Parathyroid adenoma (tissue), 2 donors: ENCODE data around the gene ACOX3.

Experiments used
- H2AFZ ChIP-seq: fragments of 300-600 bp; sonication (generic); one replicate; pipeline ENCODE4 v1.7.0; 2017; ENCODE audit warnings: antibody characterized with exemption, mild to moderate bottlenecking
- H3K27ac ChIP-seq: fragments of 300-600 bp; sonication (generic); one replicate; pipeline ENCODE4 v1.7.0; 2017
- H3K27me3 ChIP-seq: fragments of 300-600 bp; sonication (generic); one replicate; pipeline ENCODE4 v1.7.0; 2017; ENCODE audit warnings: low read length; ENCODE audit not compliant: control insufficient read depth, insufficient read depth
- H3K36me3 ChIP-seq: fragments of 300-600 bp; sonication (generic); one replicate; pipeline ENCODE4 v1.7.0; 2017; ENCODE audit warnings: low read length; ENCODE audit not compliant: control insufficient read depth, insufficient read depth
- H3K4me1 ChIP-seq: fragments of 300-600 bp; sonication (generic); one replicate; pipeline ENCODE4 v1.7.0; 2017; ENCODE audit warnings: control low read depth
- H3K4me2 ChIP-seq: fragments of 300-600 bp; sonication (generic); one replicate; pipeline ENCODE4 v1.7.0; 2017; ENCODE audit warnings: low read length
- H3K4me3 ChIP-seq: fragments of 300-600 bp; sonication (generic); one replicate; pipeline ENCODE4 v1.7.0; 2017; ENCODE audit warnings: low read depth, low read length
- H3K79me2 ChIP-seq: fragments of 300-600 bp; sonication (generic); one replicate; pipeline ENCODE4 v1.7.0; 2017; ENCODE audit warnings: control low read depth
- H3K9ac ChIP-seq: fragments of 300-600 bp; sonication (generic); one replicate; pipeline ENCODE4 v1.7.0; 2017; ENCODE audit warnings: mild to moderate bottlenecking
- H3K9me3 ChIP-seq: fragments of 300-600 bp; sonication (generic); one replicate; pipeline ENCODE4 v1.7.0; 2017; ENCODE audit warnings: low read length; ENCODE audit not compliant: control insufficient read depth
- TF ChIP-seq, protein P1 (sequence below): fragments of 300-600 bp; sonication (generic); IDR thresholded peaks from one replicate; pipeline ENCODE4 v1.7.0; 2017; ENCODE audit warnings: antibody characterized with exemption, mild to moderate bottlenecking
- donor health status: primary hyperparathyroidism.

Gene ACOX3

GRCh38 chr4:8385611-8386010, 54.9 kb downstream of the ACOX3 start:
- no peaks in the 10 kb centered on the region for H3K4me1 ChIP-seq
- no peaks in the 10 kb centered on the region for H3K27me3 ChIP-seq
- H3K4me3 ChIP-seq = no peak overlapping the region
- no peaks in the 10 kb centered on the region for H3K79me2 ChIP-seq
- no peak overlapping the region for H3K4me2 ChIP-seq
- H3K36me3 ChIP-seq = no peaks in the 10 kb centered on the region
- no peak overlapping the region for H3K9ac ChIP-seq
- TF ChIP-seq, protein P1, sequence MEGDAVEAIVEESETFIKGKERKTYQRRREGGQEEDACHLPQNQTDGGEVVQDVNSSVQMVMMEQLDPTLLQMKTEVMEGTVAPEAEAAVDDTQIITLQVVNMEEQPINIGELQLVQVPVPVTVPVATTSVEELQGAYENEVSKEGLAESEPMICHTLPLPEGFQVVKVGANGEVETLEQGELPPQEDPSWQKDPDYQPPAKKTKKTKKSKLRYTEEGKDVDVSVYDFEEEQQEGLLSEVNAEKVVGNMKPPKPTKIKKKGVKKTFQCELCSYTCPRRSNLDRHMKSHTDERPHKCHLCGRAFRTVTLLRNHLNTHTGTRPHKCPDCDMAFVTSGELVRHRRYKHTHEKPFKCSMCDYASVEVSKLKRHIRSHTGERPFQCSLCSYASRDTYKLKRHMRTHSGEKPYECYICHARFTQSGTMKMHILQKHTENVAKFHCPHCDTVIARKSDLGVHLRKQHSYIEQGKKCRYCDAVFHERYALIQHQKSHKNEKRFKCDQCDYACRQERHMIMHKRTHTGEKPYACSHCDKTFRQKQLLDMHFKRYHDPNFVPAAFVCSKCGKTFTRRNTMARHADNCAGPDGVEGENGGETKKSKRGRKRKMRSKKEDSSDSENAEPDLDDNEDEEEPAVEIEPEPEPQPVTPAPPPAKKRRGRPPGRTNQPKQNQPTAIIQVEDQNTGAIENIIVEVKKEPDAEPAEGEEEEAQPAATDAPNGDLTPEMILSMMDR = no peak
- H2AFZ ChIP-seq = no peak overlapping the region
- no peaks in the 10 kb centered on the region for H3K9me3 ChIP-seq
- H3K27ac ChIP-seq = no peak overlapping the region

DNA sequence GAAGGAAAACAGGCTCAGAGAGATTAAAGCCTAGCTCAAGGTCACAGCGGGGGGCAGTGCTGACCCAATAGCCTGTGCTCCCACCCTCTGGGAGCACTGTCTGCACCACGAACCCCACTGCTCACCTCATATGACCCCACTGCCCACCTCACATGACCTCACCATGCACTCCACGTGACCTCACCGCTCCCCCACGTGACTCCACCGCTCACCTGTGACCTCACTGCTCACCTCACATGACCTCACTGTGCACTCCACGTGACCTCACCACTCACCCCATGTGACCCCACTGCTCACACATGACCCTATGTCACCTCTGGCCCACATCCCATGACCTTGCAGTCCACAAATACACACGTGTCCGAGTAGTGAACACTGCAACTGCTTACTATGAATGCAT, 55.4 kb downstream of the ACOX3 start:
- Histone ChIP-seq H3K36me3 (no peaks in the 10 kb centered on the region), H3K9ac (no peak overlapping the region), H3K9me3 (no peaks in the 10 kb centered on the region), H3K79me2 (no peaks in the 10 kb centered on the region), H3K27ac (no peak overlapping the region), H3K4me3 (no peak overlapping the region), H3K4me1 (no peaks in the 10 kb centered on the region), H2AFZ (no peak overlapping the region), H3K4me2 (no peak overlapping the region), H3K27me3 (no peaks in the 10 kb centered on the region)
- TF ChIP-seq, protein P1 = no peak

- no peak overlapping the region for H2AFZ ChIP-seq
- H3K4me2 ChIP-seq = no peak overlapping the region
- TF ChIP-seq, protein P1 = no peak
- H3K4me1 ChIP-seq = no peaks in the 10 kb centered on the region
- H3K79me2 ChIP-seq = no peaks in the 10 kb centered on the region
- H3K9me3 ChIP-seq = no peaks in the 10 kb centered on the region
- no peak overlapping the region for H3K27ac ChIP-seq
- H3K4me3 ChIP-seq = no peak overlapping the region
- no peaks in the 10 kb centered on the region for H3K36me3 ChIP-seq
- H3K9ac ChIP-seq = no peak overlapping the region
- H3K27me3 ChIP-seq = no peaks in the 10 kb centered on the region
Observed at GRCh38 chr4:8384397-8385060, 56.0 kb downstream of the ACOX3 start.

- Histone ChIP-seq H3K9ac (no peak overlapping the region), H3K9me3 (no peaks in the 10 kb centered on the region), H3K4me2 (no peak overlapping the region), H3K36me3 (no peaks in the 10 kb centered on the region), H3K4me1 (no peaks in the 10 kb centered on the region), H2AFZ (no peak overlapping the region), H3K4me3 (no peak overlapping the region), H3K27me3 (no peaks in the 10 kb centered on the region), H3K79me2 (no peaks in the 10 kb centered on the region), H3K27ac (no peak overlapping the region)
- TF ChIP-seq, protein P1 = no peak
Observed at GRCh38 chr4:8383451-8384160, 56.9 kb downstream of the ACOX3 start.
